ENCODE measurements around the gene OR2M5.

Gene OR2M5, protein sequence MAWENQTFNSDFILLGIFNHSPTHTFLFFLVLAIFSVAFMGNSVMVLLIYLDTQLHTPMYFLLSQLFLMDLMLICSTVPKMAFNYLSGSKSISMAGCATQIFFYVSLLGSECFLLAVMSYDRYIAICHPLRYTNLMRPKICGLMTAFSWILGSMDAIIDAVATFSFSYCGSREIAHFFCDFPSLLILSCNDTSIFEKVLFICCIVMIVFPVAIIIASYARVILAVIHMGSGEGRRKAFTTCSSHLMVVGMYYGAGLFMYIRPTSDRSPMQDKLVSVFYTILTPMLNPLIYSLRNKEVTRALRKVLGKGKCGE

DNA sequence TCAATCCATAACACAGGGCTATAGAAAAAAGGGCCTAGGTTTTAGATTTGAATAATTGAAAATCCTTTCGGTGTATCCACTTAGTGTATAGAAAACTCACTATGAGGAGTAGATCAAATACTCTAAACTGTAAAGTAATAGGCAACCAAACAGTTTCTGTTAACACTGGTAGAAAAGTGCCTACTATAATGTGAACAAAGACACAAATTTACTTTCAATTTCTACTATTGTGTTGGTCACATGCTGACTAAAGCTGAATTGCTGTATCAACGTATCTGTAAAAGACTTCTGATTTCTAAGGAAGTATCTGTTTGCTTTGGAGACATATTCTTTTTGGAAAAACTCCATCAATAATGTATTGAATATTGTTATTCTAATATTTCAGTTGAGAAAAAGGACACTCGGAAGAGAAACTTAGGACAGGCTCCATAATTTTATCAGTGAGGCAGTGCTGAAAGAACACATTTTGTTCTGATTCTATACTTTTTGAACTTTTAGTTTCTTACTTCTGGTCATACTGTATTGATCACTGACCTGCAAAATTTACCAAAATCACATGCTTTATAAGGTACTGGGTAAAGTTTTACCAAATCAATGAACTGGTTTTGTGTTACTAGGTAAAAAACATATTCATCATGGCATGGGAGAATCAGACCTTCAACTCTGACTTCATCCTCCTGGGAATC, at the start of gene OR2M5:
Gene OR2M5 (plus strand): TSS at position 636 of the 686 bp plus-strand sequence. CDS start 0 bp downstream, at position 636.
- DNase-seq, result no peak

DNA sequence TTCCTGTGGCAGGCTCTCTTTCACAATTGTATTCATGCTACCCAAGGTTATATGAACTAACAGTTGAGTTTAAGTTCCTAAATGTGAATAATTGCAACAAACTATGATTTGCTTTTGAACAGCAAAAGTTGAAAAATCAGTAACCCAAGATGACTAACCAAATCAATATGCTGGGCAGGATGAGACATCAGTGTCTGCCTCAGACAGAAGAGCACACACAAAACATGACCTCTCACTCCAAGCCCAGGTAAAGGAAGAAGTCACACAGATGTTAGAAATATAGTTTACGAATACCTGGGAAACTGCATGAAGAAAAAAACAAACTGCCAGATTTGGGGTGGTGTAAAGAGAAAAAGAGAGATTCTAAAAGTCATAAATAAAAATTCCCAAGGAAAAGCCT, 46.4 kb upstream of the OR2M5 start:
- DNase-seq, result no peak

DNA sequence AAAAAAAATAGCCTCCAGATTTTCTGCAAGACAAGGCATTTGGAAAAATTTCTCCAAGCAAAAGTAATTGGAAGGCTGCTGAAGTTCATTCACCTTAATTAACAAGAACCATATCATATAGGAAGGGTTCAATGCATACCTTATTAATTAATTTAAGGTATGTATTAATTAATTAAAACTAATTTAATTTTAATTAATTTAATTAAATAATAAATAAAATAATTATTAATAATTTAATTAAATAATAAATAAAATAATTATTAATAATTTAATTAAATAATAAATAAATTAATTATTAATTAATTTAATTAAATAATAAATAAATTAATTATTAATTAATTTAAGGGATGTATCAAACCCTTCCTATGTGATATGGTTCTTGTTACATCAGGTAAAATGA, 42.1 kb upstream of the OR2M5 start:
- DNase-seq, result no peak

DNA sequence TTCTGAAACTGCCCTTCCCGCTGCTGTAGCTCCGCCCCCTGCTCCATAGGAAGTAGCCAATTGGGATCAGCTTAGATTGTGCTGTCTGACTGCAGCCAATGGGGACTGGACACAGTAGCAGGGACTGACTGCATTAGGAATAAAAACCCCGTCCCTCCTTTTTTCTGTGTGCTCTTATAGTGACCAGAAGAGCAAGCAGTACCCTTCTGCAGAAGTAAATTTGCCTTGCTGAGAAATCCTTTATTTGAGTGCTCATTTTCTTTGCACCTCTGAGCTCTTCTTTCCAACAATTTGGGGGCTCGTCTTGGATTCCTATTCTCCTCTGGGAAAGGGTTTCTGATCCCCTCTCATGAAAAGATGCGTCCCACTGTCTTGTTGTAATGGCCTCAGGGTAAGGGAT, 33.8 kb upstream of the OR2M5 start:
- no peak for DNase-seq

DNA sequence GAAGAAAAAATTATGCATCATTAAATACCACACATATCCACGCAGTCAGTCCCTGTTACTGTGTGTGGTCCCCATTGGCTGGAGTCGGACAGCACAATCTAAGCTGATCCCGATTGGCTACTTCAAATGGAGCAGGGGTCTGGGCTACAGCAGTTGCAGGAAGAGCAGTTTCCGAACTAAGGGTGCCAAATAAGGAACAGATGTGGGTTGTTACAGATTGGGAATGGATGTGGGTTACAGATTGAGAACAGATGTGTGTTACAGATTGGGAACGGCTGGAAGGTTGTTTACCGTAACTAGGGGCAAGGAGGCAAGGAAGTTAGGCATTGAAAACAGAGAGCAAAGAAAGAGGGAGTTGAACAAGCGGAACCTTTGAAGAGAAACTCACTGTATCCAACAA, 30.1 kb upstream of the OR2M5 start:
- no peak for DNase-seq

DNA sequence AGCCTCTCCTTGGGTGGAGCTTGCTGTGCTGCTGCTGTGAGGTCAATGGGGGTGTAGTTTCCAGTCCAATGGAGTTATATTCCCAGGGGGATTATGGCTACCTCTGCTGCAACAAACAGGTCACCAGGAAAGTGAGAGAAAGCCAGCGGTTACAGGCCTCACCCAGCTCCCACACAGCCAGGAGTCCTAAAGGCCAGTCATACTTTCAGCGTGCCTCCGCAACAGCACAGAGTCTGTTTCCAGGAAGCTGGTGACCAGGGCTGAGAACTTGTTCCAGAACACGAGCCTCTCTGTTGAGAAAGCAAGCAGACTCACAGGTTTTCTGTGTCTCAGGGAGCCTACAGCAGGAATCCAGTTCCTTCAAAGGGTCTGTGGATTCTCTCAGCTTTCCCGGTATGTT, 17.3 kb upstream of the OR2M5 start:
- DNase-seq, result no peak

DNA sequence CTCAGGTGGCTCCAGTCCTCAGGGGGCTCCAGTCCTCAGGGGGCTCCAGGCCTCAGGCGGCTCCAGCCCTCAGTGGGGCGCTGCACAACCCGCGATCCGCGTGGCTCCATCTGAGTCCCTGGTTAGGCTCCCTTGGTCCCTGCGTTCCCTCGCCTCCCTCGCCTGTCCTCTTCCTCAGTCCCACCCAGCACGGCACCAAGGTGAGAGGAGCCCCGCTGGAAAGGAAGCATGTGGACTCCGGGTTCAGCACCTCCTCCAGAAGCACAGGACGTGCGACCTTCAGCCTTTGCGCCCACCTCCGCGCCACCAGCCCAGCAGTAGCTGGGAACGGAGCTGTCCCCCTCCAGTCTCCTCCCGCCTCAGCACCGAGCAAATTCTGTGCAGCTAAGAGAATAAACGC, 8.1 kb upstream of the OR2M5 start:
- no peak for DNase-seq

DNA sequence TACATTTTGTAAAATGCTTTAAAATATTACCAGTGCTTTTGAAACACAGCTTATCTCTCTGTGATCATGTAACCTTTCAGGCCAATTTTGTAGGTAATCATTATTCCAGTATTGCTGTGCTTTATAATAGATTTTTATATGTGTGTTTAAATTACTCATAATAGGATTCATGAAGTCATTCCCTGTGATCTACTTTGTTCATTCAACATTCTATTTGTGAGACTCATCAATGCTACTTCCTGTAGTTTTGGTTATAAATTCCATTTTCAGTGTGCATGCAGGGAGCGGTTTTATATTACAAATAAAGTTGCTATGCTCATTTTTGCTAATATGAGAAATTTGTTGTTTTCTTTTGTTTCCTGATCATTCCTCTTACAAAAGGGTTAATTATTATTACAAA, 4.1 kb upstream of the OR2M5 start:
- DNase-seq, result no peak

DNA sequence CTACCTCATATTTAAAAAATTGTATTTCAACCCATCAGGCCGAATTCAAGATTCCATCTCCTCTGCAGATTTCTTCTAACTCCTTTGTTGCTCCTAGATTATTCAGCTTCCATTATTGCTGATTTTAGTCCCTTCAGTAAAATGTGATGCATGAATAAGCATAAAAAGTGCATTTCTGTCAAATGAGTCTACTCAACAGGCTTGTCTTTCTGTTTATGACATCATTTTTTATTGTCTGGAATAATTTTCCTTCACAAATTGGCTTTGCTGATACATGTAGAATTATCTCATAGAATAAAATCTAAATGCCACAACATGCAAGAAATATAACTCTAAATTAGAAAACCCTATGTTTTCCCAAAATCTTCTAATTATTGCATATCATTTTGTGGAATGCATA, 1.6 kb upstream of the OR2M5 start:
- no peak for DNase-seq

DNA sequence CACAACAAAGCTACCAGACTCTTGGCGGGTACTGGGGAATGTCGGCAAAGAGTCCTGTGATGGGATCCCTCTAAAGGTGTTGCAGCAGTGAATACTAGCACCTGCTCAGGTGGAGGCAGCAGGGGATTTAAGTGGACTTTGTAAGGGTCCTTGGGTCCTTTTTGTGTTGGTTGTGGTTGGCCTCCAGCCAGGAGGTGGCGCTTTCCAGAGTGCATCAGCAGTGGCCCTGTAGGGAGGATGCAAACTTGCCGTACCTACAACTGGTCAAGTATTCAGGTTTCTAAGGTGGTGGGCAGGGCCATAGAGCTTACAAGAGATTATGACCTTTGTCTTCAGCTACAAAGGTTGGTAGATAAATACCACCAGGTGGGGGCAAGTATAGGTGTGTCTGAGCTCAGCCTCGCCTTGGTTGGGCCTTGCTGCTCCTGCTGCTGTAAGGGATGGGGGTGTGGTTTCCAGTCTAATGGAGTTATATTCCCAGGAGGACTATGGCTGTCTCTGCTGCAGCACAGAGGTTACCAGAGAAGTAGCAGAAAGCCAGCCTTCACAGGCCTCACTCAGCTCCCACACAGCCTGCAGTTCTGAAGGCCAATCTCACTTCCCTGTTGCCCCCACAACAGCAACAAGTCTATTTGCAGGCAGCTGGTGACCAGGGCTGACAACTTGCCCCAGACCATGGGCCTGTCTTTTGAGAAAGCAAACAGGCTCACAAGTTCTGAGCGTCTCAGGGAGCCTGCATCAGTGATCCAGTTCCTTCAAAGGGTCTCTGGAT, 7.3 kb downstream of the OR2M5 start:
- DNase-seq, result no peak

DNA sequence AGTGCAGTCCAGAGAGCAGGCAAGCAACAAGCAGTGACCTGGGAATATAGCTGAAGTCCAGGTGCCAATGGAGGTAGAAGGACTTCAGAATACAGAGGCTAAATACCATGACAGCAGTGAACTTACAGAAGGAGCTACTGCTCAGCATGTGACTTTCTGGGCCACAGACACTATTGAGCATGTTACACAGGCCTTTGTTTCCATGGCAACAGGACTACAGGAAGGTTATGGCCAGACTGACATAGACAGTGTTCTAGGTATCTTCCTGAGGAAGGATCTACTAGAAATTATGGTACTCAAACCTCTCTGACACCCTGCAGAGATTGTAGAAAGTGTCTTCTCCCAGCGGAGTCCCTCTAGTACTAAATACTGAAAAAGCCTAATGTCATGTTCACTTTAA, 11.0 kb downstream of the OR2M5 start:
- no peak for DNase-seq

DNA sequence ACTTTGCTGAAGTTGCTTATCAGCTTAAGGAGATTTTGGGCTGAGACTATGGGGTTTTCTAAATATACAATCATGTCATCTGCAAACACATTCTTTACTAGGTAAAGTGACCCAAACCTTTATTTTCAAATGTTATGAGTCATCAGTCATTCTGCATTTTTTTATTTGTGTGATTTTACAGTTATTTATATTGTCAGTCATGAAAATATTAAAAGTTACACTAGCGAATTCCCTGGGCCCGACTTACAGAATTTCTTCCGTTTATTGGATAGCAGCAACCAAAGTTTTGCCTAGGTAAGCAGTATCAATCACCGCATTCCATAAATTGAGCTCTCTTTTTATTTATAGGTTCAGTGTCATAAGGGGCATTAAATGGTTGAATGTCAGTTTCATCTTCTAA, 13.8 kb downstream of the OR2M5 start:
- DNase-seq, result no peak

DNA sequence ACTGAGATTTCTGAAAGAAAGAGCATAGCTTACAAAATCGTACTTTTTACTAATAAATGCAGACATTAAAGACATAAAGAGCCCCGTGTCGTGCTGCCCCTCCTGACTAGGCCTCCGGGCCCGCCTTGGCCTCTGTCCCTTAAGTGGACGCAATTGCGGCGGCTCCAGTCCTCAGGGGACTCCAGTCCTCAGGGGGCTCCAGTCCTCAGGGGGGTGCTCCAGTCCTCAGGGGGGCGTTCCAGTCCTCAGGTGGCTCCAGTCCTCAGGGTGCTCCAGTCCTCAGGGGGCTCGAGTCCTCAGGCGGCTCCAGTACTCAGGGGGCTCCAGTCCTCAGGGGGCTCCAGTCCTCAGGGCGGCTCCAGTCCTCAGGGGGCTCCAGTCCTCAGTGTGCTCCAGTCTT, 19.1 kb downstream of the OR2M5 start:
- no peak for DNase-seq

DNA sequence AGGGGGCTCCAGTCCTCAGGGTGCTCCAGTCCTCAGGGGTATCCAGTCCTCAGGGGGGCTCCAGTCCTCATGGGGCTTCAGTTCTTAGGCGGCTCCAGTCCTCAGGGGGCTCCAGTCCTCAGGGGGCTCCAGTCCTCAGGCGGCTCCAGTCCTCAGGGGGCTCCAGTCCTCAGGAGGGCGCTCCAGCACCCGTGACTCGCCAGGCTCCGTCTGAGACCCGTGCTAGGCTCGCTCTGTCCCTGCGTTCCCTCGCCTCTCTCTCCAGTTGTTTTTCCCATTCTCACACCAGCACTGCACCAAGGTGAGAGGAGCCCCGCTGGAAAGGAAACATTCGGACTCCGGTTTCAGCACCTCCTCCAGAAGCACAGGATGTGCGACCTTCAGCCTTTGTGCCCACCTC, 20.2 kb downstream of the OR2M5 start:
- no peak for DNase-seq

DNA sequence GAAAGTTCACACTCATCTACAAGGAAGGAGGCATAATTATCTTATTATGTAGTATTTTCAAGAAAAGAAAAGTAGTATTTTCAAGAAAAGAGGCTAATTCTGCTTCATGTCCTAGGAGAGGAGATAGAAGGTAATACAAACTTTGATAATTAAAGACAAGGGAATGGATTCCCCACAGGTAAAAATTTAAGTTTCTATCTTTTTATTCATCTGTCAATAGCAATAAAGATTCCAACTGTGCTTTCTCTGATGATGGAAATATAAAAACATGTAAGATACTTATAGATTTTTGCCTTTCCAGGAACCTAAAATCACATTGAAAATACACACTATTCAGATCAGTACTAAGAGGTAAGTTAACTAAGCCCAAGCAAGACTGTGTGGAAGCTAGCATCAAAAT, 29.6 kb downstream of the OR2M5 start, which contains the start of gene OR2M2:
Gene OR2M2 (plus strand): TSS at position 301 of the 400 bp plus-strand sequence. CDS start 5,165 bp downstream, outside the sequence.
- DNase-seq, result no peak

DNA sequence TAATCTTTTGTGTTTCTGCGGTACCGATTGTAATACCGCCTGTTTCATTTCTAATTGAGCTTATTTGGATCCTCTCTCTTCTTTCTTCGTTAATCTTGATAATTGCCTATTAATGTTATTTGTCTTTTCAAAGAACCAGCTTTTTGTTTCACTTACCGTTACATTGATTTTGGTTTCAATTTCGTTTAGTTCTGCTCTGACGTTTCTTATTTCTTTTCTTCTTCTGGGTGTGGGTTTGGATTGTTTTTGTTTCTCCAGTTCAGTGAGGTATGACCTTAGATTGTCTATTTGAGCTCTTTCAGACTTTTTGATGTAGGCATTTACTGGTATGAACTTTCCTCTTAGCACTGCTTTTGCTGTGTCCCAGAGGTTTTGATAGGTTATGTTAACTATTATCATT, 39.0 kb downstream of the OR2M5 start:
- no peak for DNase-seq

DNA sequence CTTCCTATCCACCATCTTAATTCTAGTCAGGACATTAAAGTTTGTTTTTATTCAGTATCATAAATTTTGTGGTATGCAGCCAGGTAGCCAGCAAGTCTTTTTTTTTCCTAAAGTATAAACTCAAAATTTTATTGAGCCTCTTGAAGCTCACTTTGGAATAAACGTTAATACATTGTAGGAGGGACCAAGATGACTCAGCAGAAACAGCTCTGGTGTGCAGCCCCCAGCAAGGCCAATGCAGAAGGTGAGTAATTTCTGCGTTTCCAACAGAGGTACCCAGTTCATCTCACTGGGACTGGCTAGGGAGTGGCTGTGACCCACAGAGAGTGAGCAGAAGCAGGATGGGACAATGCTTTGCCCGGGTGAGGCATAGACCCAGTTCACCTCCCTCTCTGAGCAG, 42.4 kb downstream of the OR2M5 start:
- no peak for DNase-seq

DNA sequence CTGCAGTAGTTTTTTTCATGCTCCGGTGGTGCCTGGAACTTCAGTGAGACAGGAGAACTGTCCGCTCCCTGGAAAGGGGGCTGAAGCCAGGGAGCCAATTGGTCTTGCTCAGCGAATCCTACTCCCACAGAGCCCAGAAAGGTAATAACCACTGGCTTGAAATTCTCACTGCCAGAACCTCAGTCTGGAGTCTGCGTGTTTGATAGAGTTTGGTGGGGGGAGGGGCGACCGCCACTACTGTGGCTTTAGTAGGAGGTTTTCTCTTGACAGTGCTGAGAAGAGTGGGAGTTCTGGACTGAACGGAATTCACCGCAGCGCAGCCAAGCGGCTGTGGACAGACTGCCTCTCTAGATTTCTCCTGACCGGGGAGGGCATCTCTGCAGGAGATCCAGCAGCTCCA, 44.1 kb downstream of the OR2M5 start:
- DNase-seq, result no peak

DNA sequence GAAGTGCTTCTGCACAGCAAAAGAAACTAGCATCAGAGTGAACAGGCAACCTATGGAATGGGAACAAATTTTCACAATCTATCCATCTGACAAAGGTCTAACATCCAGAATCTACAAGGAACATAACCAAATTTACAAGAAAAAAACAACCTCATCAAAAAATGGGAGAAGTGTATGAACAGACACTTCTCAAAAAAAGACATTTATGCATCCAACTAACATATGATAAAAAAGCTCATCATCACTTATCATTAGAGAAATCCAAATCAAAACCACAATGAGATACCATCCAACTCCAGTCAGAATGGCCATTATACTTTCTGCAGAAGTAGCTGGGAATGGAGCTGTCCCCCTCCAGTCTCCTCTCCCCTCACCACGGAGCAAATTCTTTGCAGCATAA, 49.2 kb downstream of the OR2M5 start:
- no peak for DNase-seq

Data from NCI-H2171 treated with DMSO at 0.1 percent for 48 hours (cell line).